AG20443 (cell line): ENCODE results near the gene CORO2A.

Experiments
- DNase-seq: peaks from one replicate; pipeline ENCODE4 v3.0.0; 2012; ENCODE audit warnings: low spot score, mixed read lengths

Gene CORO2A

DNA sequence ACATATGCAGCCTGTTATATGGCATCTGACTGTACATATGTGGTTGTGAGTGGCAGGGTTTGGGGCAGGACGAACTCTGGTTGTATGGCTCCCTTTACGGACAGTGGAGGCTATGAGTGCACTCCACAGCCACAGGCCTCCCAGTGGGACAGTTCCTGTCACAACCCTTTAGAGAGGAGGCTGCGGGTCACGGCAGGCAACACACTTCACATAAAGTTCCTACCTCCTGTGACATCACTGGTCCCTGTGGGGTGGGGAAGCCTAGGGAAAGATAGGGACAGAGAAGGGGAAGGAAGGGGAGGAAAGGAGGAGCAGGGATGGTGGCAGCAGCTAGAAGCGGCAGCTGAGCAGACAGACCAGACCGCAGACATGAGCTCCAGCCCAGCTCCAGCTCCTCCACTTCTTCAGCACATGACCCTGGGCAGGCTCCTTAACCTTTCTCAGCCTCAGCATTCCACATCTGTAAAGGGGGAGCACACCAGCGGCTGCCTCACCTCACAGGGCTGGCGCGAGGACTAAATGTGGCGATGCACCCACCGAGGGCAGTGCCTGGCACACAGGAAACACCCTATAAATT lies 27.4 kb upstream of the CORO2A start:
- no peak for DNase-seq

DNA sequence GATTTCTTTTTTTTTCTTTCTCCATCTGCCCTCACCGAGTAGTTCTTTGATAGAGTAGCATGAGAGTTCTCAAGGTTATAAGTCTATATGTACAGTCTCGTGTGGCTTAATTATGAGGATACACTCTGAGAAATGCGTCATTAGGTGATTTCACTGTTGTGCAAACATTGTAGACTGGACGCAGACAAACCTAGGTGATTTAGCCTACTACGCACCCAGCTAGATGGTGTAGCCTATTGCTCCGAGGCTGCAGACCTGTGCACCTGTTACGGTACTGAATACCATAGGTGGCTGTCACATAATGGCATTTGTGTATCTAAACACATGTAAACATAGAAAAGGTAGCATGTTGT lies 26.9 kb upstream of the CORO2A start:
- DNase-seq = no peak

DNA sequence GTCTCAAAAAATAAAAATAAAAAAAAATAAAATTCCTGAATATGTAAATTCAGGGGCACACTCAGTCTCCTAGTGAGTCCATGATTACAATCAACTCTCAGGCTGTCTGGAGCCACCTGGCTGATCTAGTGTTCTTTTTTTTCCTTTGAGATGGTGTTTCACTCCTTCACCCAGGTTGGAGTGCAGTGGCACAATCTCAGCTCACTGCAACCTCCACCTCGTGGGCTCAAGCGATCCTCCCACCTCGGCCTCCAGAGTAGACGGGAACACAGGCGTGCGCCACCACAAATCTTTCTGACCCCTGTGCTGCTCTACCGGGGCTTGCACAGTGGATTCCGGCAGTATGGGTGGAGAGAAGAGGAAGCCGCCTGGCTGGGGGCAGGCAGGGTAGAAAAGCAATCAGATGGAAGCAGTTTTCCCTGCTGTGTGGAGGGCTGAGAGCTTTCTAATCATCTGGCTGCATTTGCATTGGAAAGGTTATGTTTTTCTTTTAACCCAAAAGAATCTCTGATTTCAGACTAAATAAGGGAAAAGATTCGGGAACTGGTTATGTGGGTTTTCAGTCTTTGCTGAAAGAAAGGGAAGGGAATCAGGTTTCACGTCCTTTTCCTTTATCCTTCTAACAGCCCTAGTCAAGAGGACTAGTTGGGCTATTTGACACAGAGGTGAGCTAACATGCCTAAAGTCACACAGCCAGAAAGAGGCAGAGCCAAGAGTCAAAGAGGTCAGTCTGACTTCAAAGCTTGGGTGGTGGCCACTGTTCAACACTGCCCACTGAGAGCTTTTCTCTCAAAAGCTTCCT lies 26.3 kb upstream of the CORO2A start:
- no peak for DNase-seq

DNA sequence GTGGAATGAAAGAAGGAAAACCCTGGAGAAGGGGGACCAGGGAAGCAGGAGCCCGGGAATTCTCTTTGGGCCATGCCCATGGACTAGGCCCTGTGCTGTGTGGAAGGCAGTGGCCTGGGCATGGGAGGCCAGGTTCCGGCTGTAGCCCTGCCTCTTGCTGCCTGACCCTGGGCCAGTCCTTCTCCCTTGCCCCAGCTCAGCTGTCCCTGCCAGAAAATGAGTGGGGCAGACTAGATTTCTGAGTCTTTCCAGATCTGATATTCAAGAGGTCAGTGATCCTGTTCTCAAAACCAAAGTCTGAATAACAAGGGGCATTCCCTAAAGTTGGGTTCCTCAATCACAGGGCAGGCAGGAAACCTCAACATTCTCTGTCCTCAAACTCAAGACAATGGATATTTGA lies 24.8 kb upstream of the CORO2A start:
- DNase-seq = no peak

DNA sequence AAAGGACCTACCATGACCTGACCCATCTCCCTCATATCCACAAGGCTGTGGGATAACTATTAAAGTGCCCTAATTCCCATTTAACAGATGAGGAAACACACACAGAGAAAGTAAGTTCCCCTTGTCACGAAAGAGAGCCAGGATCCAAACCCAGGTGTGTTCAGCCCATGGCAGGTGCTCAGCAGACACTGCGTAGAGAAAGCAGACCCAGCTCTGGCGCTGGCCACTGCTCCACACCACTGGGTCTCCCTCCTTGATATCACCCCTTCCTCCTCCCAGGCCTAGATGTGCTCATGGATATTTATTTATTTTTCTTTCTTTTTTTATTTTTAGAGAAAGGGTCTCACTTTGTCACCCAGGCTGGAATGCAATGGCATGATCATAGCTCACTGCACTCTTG lies 24.0 kb upstream of the CORO2A start:
- DNase-seq = no peak

DNA sequence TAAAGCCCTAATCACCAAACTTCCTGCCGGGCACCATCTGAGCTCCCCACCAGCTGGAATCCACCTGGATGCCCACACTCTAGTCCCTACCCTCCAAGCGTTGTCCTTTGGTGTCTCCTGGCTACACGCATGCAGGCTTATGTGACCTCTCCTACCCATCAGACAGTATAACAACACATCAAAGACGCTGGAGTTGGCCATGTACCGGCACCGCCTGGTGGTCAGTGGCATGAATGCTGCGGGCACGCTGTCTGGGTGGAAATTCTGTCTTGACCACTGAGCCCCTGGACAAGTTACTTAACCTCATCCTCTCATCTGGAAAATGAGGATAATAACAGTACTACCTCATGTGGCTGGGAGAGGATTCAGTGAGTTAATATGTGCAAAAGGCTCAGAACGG lies 23.4 kb upstream of the CORO2A start:
- DNase-seq = peak; percentile 48

DNA sequence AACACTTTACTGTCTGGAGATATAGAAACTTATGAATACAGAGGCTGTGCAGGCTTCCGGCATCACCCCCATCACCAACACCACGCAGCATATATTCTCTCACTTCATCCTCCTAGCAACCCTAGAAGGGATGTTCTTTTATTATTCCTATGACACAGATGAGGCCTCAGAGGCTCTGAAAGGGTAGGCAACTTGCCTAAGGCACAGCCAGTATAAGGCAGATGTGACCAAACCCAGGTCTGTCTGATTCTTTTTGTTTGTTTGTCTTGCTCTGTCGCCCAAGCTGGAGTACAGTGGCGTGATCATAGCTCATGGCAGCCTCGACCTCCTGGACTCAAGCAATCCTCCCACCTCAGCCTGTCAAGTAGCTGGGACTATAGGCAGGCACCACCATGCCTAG lies 22.8 kb upstream of the CORO2A start:
- no peak for DNase-seq

DNA sequence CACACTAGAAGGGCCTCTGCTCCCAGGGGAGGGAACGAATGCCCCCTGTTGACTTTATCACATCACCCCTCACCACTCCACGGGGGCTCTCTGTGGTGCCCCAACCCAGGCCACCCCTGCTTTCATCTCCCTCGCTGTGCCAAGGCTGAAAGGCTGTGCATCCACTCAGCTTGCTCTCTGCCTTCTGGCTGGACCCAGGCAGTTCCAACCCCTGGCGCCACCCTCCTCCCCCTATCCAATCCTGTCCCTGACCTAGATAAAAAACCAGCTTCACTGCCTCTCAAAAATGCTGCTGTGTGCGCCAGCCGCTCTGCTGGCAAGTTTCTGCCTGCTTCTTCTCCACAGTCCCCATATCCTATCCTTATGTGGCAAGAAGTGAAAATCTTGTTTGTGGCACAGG lies 22.4 kb upstream of the CORO2A start:
- DNase-seq = no peak

DNA sequence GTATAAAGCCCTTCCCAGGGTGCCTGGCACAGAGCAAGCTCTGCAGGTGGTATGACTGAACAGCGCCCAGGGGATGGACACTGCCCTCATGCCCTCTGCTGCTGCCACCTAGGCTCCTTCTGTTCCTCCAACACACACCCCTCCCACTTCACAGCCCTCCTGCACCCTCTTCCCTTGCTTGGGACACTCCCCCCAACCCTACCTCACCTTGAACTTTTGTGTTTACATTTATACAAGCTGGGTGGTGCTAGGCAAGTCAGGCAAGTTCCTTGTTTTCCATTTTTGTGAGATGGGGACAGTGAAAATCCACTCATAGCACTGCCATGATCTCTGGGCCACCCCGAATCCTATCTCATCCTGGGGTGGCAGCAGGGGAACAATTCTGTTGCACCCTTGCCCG lies 18.8 kb upstream of the CORO2A start:
- no peak for DNase-seq

DNA sequence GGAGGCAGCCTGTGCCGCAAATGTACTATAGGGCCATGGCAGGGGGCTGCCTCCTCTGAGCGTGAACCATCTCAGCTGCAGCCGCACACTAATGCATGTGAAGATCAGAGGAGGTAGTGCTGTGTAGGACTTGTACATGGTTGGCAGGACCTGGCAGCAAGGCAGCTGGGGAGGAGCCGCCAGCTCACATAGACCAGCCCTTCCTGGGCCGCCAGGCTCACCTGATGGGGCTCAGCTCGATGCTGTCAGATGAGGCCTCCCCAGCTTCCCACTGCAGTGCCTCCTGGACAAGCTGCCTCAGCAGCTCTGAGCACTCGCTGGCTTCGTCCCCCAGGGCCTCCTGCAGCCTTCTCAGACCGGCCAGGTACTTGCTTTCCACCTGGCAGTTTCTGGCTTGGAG lies 18.0 kb upstream of the CORO2A start:
- DNase-seq = no peak

DNA sequence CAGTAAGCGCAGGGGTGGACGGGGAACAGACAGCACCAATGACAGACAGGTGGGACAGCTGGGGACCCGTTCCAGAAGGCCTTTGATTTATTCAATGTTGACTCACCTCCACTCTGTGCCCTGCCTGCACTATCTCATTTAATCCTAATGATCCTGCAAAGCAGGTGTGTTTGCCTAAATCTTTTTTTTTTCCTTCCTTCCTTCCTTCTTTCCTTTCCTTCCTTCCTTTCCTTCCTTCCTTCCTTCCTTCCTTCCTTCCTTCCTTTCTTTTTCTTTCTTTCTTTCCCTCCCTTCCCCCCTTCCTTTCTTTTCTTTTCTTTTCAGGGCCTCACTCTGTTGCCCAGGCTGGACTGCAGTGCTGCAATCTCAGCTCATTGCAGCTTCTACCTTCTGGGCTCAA lies 17.1 kb upstream of the CORO2A start:
- DNase-seq = no peak

DNA sequence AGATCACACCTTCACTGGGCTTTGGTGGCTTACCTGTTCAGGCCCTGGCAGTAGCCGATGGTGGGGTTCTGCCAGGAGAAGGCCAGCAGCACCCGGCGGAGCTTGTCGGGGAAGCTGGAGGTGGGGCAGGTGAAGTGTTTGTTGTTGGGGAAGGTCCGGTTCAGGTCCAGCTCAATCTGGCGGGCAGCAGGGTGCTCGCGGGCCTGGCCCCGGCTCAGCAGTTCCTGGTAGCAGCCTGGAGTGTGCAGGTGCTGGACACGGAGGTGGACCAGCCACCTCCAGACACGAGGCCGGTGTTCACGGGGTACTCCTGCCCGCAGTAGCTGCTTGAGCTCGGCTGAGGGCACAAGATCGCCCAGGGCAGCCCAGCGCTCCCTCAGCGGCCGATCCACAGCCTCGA lies 16.2 kb upstream of the CORO2A start:
- DNase-seq = no peak

DNA sequence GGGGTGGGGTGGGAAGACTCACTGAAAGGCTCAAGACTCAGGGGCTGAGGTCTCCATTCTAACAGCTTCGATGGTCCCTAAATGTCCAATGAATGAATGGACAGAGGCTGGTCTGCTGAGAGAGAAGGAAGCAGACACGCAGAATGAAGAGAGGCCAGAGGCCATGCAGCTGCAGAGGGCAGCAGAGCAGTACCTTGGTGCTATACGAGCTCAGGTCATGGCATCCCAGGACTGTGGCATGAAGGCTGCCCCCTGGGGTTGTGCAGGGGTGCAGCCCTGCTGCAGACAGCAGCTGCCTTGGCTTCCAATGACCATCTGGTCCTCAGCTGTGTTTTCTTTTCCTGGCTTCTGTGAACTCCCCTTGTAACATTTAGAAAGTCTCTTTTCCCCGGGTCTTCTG lies 15.2 kb upstream of the CORO2A start:
- no peak for DNase-seq

DNA sequence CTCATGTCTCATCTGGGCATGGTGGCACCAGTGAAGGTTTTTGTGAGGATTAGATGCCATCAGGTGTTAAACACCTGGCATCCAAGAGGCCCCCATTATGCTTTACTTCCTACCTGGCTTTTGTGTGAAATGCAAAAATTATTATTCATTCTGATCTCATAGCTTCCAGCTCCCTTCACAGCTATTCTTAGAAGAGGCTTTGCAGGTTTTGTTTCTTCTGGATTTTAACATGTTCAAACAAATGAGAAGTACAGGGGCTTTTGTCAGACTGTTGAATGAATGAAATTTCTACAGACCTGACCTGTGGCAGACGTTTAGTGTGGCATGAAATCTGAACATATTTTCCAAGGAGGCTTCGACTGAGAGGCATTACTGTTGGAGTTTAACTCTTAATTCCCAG lies 14.3 kb upstream of the CORO2A start:
- DNase-seq = no peak

DNA sequence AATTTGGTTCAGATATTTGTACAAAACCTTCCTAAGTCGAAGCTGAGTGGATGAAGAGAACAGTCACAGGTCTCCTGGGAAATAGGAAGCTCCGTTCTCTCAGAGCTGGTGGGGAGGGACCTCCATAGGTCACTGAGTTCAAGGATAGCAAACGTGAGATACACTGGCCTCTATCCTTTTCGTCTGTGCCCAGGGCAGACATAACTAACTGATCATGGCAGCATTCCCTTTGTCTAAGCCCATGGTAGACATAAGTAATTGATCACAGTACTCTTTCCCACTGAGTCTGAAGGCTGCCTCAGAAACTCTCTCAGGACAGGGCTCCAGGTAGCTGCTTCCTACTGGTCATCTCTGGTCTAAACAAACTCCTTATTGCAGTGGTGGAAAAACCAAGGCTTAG lies 12.3 kb upstream of the CORO2A start:
- DNase-seq = no peak

DNA sequence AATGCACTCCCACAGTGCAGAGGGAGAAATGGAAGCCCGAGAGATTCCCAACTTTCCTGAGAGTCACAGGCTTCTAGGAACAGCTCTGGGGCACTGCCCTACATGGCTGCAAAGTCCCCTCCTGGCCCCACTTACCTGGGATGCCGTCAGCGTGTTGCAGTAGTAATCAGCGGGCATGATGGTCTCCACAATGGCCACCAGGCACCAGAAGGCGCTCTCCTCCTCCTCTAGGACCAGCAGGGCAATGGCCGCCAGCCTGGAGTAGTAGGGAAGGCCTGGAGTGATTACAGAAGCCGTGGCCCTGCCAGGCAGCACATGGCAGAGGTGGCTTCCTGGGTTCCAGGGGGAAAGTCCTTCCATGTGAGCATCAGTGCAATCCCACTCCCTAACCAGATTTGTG lies 10.7 kb upstream of the CORO2A start:
- DNase-seq = no peak

DNA sequence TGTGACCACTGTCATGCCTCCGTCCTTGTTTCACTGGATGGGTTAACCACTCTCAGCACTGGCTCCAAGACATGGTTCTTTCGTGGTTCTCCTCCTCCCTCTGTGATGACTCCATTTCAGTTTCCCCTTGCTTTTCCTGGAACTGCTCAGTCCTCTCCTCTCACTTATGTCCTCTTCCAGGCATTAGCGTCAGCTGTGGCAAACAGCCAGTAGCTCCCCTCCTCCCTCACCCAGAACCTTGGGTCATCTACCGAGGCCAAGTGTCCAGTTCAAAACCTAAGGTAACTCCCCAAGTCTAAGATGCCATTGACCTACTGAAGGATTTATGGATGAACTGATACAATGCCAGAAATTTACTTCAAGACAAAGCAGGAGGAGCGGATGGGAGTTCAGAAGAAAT lies 9.8 kb upstream of the CORO2A start:
- no peak for DNase-seq

DNA sequence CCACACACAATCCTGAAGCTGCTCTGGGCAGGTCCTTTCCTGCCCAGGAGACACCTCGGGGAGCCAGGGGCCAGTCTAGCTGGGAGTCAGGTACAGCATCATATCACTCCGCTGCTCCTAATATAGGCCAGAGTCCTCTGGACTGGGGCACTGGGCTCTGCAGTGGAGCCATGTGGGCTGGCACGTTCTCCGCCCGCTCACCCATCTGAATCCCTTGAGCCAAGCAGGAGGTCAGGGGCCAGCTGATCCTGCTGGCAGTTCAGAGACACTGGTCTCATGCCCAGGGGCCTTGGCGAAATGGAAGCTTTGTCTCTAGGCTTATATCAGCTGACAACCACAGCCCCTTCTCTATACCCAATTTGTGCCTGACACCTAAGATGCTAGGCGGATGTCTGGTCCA lies 9.3 kb upstream of the CORO2A start:
- DNase-seq = no peak

DNA sequence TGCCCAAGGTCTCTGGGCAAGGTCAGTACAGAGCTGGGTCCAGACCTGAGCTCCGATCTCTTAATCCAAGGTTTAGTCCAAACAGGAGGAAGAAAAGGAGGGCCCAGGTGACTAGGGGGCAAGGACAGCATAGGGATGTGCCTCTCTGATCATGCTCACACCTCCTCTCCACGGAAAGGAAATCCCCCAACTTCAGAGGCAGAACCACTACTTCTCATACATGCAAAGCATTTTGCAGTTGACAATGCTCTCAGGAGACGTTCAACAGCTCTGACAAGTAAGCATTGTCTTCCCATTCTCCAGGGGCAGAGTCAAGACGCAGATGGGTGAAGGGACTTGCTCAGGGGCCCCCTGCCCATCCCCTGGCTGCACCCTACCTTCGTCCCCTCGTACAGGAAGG lies 8.7 kb upstream of the CORO2A start:
- no peak for DNase-seq

DNA sequence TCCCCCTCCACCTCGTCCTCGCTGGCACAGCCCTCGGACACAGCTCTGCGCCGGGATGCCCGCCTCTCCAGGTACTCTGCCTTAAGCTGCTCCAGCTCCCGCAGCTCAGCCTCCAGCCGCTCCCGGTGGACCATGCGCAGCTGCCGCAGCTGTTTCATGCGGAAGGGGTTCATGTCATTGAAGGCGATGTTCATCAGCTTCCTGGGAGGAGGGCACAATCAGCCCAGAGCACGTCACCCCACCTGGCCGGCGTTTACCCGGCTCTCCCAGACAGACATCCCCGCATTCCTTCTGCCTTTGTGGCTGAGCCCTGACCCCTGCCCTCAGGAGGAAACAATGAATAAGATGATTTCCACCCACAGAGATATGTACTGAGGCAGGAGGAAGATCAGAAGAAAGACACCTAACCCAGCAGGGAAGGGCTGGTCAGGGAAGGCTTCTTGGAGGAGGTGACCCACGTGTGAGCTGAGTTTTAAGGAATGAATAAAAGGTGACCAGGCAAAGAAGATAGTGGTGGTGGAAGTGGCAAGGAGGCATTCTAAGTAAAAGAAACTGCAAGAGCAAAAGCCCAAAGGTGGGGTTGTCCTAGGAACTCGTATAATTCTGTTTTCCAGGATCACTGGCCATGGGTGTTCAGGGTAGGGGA lies 7.1 kb upstream of the CORO2A start:
- no peak for DNase-seq

DNA sequence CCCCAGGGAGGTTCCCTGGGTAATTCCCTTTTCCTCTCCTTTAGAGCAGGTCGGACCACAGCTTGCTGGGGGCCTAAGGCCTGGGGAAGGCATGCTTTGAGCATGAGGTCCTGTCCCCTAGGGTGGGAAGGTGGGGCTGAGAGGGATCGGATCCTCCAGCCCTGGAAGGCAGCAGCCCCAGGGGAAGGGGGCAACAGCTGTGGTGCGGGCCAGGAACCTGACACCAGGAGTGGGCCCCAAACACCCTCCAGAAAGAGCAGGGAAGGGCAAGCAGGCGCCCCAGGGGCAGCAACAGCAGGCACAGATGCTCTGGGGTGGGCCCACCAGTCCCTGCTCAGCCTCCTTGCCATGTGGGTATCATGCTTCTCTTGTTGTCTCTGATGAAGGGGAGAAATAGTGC lies 3.2 kb upstream of the CORO2A start:
- no peak for DNase-seq

DNA sequence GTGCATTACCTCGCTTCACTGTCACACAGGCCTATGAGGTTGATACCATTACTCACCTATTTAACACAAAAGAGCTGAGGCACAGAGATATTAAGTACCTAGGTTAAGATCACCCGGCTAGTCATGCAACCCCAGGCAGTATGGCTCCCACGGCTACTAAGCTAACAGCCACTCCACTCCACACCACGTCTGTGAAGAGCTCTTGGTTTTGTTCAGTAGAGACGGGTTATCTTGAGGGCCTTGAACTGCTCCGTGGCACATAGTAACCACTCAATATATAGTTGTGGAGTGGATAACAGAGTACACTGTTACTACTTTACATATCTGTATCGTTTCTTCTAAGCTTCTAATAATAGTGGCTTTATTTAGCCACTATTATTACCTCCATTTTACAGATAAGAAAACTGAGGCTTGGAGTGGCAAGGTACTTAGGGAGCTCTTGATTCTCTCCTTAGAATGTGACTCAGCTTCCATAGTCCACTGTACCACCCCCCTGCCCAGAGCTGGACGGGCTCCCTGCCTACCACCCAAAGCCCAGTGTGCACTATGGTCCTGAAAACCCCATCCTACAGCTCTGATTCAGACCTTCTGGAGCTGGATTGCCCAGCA lies 1.0 kb upstream of the CORO2A start:
- DNase-seq = no peak
